GM10266 (cell line): ENCODE results near the gene SLC5A4.
A peak's percentile ranks its signal among the peaks of the same experiment; 100 is the strongest.
"Not testable (repeated sequence)": the region's sequence is repeated elsewhere in the genome, so short reads cannot be mapped to it uniquely, and the experiment has no call there.

Experiments
- DNase-seq: peaks from one replicate; pipeline ENCODE4 v3.0.0; 2012; ENCODE audit errors: extremely low spot score
- CTCF ChIP-seq: IDR thresholded peaks from 2 replicates; pipeline ENCODE4 v1.5.1; 2012; ENCODE audit warnings: mild to moderate bottlenecking, low read depth; ENCODE audit not compliant: control insufficient read depth, insufficient read depth; ENCODE audit errors: missing control alignments

SLC5A4 gene

GRCh38 chr22:32267011-32267410, 11.9 kb upstream of the SLC5A4 start:
- DNase-seq: no peak
- no peak for TF ChIP-seq CTCF

GRCh38 chr22:32265882-32266767, 11.0 kb upstream of the SLC5A4 start:
- TF ChIP-seq CTCF: peak; percentile 76
- peak; percentile 73 for DNase-seq

GRCh38 chr22:32263678-32264077, 8.5 kb upstream of the SLC5A4 start:
- not testable (repeated sequence) for DNase-seq

- TF ChIP-seq CTCF: no peak
- DNase-seq: no peak
Measured at GRCh38 chr22:32261306-32261705, 6.2 kb upstream of the SLC5A4 start.

GRCh38 chr22:32258791-32259190, 3.6 kb upstream of the SLC5A4 start:
- no peak for DNase-seq
- TF ChIP-seq CTCF: no peak

GRCh38 chr22:32255726-32256125, 579 bp upstream of the SLC5A4 start:
- no peak for TF ChIP-seq CTCF
- DNase-seq: no peak

GRCh38 chr22:32249231-32249630, 5.9 kb downstream of the SLC5A4 start:
- DNase-seq: no peak
- TF ChIP-seq CTCF: no peak
